ENCODE data around the gene SH3RF3. TPM values are rescaled to one million over a fixed set of nuclear protein-coding genes. Genes with fewer than 3 reads are reported as not detected.

SH3RF3 gene
- total RNA-seq, 4 donors from 2014 or later = 2.4 to 5.5 (median 2.9) TPM

- TF ChIP-seq CTCF (IDR thresholded peaks at IDR 0.05) (no peak), POLR2A (IDR thresholded peaks at IDR 0.05) (no peak)
- Histone ChIP-seq H3K4me3 (no peak overlapping the region), H3K27me3 (no peaks in the 10 kb centered on the region), H3K36me3 (no peaks in the 10 kb centered on the region), H3K9me3 (no peaks in the 10 kb centered on the region), H3K27ac (no peak overlapping the region), H3K4me1 (peaks cover 19 to 42% (median 29%) of the 10 kb centered on the region in 3 donors)
- intact Hi-C loops (cut with DNase I) = no loop called here
- no peak for DNase-seq
- WGBS, 2 donors = 64 to 78% methylated on average over 7 to 8 of the region's 8 CpGs
These were observed 159.8 kb downstream of the SH3RF3 start for GRCh38 chr2:109288544-109289368.

GRCh38 chr2:109289504-109290222, 160.7 kb downstream of the SH3RF3 start:
- DNase-seq = no peak
- Histone ChIP-seq H3K4me1 (peaks cover 14 to 33% (median 21%) of the 10 kb centered on the region in 3 donors), H3K27ac (no peak overlapping the region), H3K4me3 (no peak overlapping the region), H3K27me3 (no peaks in the 10 kb centered on the region), H3K36me3 (no peaks in the 10 kb centered on the region), H3K9me3 (no peaks in the 10 kb centered on the region)
- intact Hi-C loops (cut with DNase I) = no loop called here
- TF ChIP-seq POLR2A (IDR thresholded peaks at IDR 0.05) (no peak), CTCF (IDR thresholded peaks at IDR 0.05) (no peak)
- 91 to 93% methylated on average over 8 of the region's 8 CpGs for WGBS, 2 donors

- no peak for DNase-seq
- Histone ChIP-seq H3K4me3 (no peak overlapping the region), H3K36me3 (no peaks in the 10 kb centered on the region), H3K27ac (no peak overlapping the region), H3K4me1 (peaks cover 3 to 19% (median 7%) of the 10 kb centered on the region in 3 donors), H3K27me3 (no peaks in the 10 kb centered on the region), H3K9me3 (no peaks in the 10 kb centered on the region)
- WGBS, 2 donors = 44 to 67% methylated on average over 7 to 11 of the region's 14 CpGs
- intact Hi-C loops (cut with DNase I) = no loop called here
- TF ChIP-seq POLR2A (IDR thresholded peaks at IDR 0.05) (no peak), CTCF (IDR thresholded peaks at IDR 0.05) (no peak)
These were observed 162.1 kb downstream of the SH3RF3 start for GRCh38 chr2:109290887-109291643.

- DNase-seq = no peak
- no peaks in the 10 kb centered on the region for H3K27me3 ChIP-seq
- H3K4me1 ChIP-seq = peaks cover 3 to 17% (median 7%) of the 10 kb centered on the region in 3 donors
- no peaks in the 10 kb centered on the region for H3K36me3 ChIP-seq
- H3K27ac ChIP-seq = no peak overlapping the region
- intact Hi-C loops (cut with DNase I) = no loop called here
- 83 to 84% methylated on average over 5 of the region's 5 CpGs for WGBS, 2 donors
- no peak overlapping the region for H3K4me3 ChIP-seq
- H3K9me3 ChIP-seq = no peaks in the 10 kb centered on the region
- TF ChIP-seq POLR2A (IDR thresholded peaks at IDR 0.05) (no peak), CTCF (IDR thresholded peaks at IDR 0.05) (no peak)
These were observed 163.4 kb downstream of the SH3RF3 start for GRCh38 chr2:109292386-109292785.
